NB4 (cell line): ENCODE data around the gene DPH3.

Experiments
- CTCF ChIP-seq: IDR thresholded peaks from one replicate; pipeline ENCODE4 v1.5.1; 2012; ENCODE audit warnings: low read depth, low read length
- MYC ChIP-seq: IDR thresholded peaks from 2 replicates; pipeline ENCODE4 v1.6.1; 2011; ENCODE audit warnings: low read depth, low read length
- POLR2A ChIP-seq: IDR thresholded peaks from 2 replicates; pipeline ENCODE4 v1.6.1; 2011; ENCODE audit warnings: mild to moderate bottlenecking; ENCODE audit not compliant: insufficient read length; ENCODE audit errors: extremely low read depth
- TF ChIP-seq, protein P1 (sequence below): IDR thresholded peaks from 2 replicates; pipeline ENCODE4 v1.6.1; 2011; ENCODE audit warnings: low read depth, low read length

- TF ChIP-seq CTCF: no peak
- no peak for TF ChIP-seq MYC
- no peak for TF ChIP-seq POLR2A
- TF ChIP-seq, protein P1, sequence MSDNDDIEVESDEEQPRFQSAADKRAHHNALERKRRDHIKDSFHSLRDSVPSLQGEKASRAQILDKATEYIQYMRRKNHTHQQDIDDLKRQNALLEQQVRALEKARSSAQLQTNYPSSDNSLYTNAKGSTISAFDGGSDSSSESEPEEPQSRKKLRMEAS: no peak
Observed at GRCh38 chr3:16303037-16303575, 38.4 kb upstream of the DPH3 start.
